H1 (cell line): ENCODE measurements around the gene HMX1. TPM values are rescaled to one million over a fixed set of nuclear protein-coding genes. Genes with fewer than 3 reads are reported as not detected.

Experiments used
- ATF2 ChIP-seq: IDR thresholded peaks from 2 replicates; pipeline ENCODE4 v1.6.1; 2012; ENCODE audit warnings: low read length, inconsistent platforms
- RXRA ChIP-seq: IDR thresholded peaks from 2 replicates; pipeline ENCODE4 v1.6.1; 2011; ENCODE audit warnings: low read depth, mild to moderate bottlenecking, low read length, moderate library complexity; ENCODE audit not compliant: insufficient read depth
- SP2 ChIP-seq: IDR thresholded peaks from 2 replicates; pipeline ENCODE4 v1.6.1; 2012; ENCODE audit warnings: mild to moderate bottlenecking, low read length, inconsistent platforms
- polyA plus RNA-seq, 7 experiments: library from polyadenylated mRNA; depleted of rRNA in 3 of 7; stranded (reverse) in 5 of 7; unstranded in 2 of 7; fragments of >200 nt in 5 of 7; fragments of 200-250 nt in 2 of 7; gene quantifications; 1 replicate in 5 of 7; 2 replicates in 1 of 7; 4 replicates in 1 of 7; pipeline versions ENCODE4 v1.2.1 to v1.2.3, GENCODE V29; 2011 to 2013; ENCODE audit warnings: missing spikeins in 2 of 7, mixed read lengths in 2 of 7
- total RNA-seq: library from RNA; stranded (reverse); fragmentation: NEBNext Ultra II Directional; extraction: Animal tissue kit (Norgen Biotek cat#: 25700); gene quantifications from 2 replicates; pipeline ENCODE4 v1.2.1, GENCODE V29; 2021

The HMX1 gene
- total and polyA plus RNA-seq, 2 of the 8 experiments (the other 6 are each of a cell fraction or from before 2014, with no cell fraction given): 0.26 TPM; not detected in 1

GRCh38 chr4:8920289-8920965, 48.8 kb upstream of the HMX1 start (continued):
- no peak for TF ChIP-seq ATF2
- no peak for TF ChIP-seq RXRA
- TF ChIP-seq SP2: no peak
